Karpas-422 (cell line): Measurements from ENCODE around the gene SORCS2. TPM values are rescaled to one million over a fixed set of nuclear protein-coding genes. Genes with fewer than 3 reads are reported as not detected.

ENCODE experiments used
- DNase-seq: peaks from one replicate; pipeline ENCODE4 v3.0.0-alpha.2; 2015
- H2AFZ ChIP-seq: fragments of 200-600 bp; sonication (generic); 2 replicates; pipeline ENCODE4 v1.6.1; 2014; ENCODE audit warnings: antibody characterized with exemption, low read length, mixed read lengths
- H3K27ac ChIP-seq: fragments of 200-600 bp; sonication (generic); 2 replicates; pipeline ENCODE4 v1.5.1; 2014; ENCODE audit warnings: mild to moderate bottlenecking, low read length, moderate library complexity
- H3K27me3 ChIP-seq: fragments of 200-600 bp; sonication (generic); 2 replicates; pipeline ENCODE4 v1.6.1; 2014; ENCODE audit warnings: low read length, mixed read lengths
- H3K36me3 ChIP-seq: fragments of 200-600 bp; sonication (generic); 2 replicates; pipeline ENCODE4 v1.6.1; 2014; ENCODE audit warnings: low read length, mixed read lengths; ENCODE audit not compliant: insufficient read depth
- H3K4me1 ChIP-seq: fragments of 200-600 bp; sonication (generic); 2 replicates; pipeline ENCODE4 v1.6.1; 2014; ENCODE audit warnings: mild to moderate bottlenecking, low read length, mixed read lengths
- H3K4me2 ChIP-seq: fragments of 200-600 bp; sonication (generic); 2 replicates; pipeline ENCODE4 v1.6.1; 2014; ENCODE audit warnings: low read length, low read depth, mild to moderate bottlenecking; ENCODE audit not compliant: poor library complexity, severe bottlenecking
- H3K4me3 ChIP-seq: fragments of 200-600 bp; sonication (generic); 2 replicates; pipeline ENCODE4 v1.5.1; 2014; ENCODE audit warnings: mild to moderate bottlenecking, antibody characterized with exemption, low read length, mixed read lengths
- H3K79me2 ChIP-seq: fragments of 200-600 bp; sonication (generic); 2 replicates; pipeline ENCODE4 v1.6.1; 2014; ENCODE audit warnings: mild to moderate bottlenecking, low read length, mixed read lengths
- H3K9ac ChIP-seq: fragments of 200-600 bp; sonication (generic); 2 replicates; pipeline ENCODE4 v1.6.0; 2014; ENCODE audit warnings: low read length
- H3K9me2 ChIP-seq: fragments of 200-600 bp; sonication (generic), shearing (Covaris generic); replicated peaks from 2 replicates; pipeline ENCODE4 v1.6.0; 2014; ENCODE audit warnings: mild to moderate bottlenecking, low read length, moderate library complexity; ENCODE audit not compliant: insufficient read depth
- H3K9me3 ChIP-seq: fragments of 300-700, 200-600 bp; sonication (generic); 2 replicates; pipeline ENCODE4 v1.6.1; 2014; ENCODE audit warnings: low read length, mixed read lengths
- H4K20me1 ChIP-seq: fragments of 200-600 bp; sonication (generic); 2 replicates; pipeline ENCODE4 v1.6.1; 2014; ENCODE audit warnings: mild to moderate bottlenecking, antibody characterized with exemption, low read length, low read depth; ENCODE audit not compliant: insufficient read depth
- total RNA-seq: library from RNA; depleted of rRNA; stranded (reverse); fragments of >200 nt; shearing (Covaris generic); gene quantifications from 2 replicates; pipeline ENCODE4 v1.2.3, GENCODE V29; 2014; ENCODE audit warnings: low replicate concordance

SORCS2 gene
- total RNA-seq, 1 experiment from 2014 or later = not detected

DNA sequence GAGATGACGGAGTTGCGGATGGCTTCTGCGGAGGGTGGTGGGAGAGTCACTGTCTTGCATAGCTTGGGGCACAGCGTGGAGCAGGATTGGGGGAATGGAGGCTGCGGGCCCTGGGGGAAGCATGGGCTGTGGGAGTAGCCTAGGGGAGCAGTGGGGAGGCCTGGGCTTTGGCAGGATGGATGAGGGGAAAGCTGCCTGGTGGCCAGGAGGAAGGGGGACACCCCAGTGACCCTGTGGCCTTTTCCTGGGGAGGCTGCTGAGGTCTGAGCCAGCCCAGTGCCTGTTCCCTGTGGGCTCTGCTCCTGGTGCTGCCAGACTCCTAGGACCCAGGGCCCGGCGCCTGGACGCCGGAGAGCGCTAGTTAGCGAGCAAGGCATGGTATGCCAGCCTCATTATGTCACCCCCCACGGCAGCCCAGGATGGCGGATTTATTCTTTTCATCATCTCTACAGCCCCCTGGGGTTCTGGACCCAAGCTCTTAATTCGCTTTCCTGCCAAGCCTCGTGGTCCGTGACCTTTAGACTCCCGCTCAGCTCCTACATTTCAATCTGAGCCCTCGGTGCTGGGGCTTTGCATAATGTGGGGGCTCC, 39.8 kb downstream of the SORCS2 start:
- H3K9me3 ChIP-seq = no peaks in the 10 kb centered on the region
- H3K79me2 ChIP-seq = no peaks in the 10 kb centered on the region
- no peak overlapping the region for H3K27ac ChIP-seq
- H3K4me1 ChIP-seq = no peaks in the 10 kb centered on the region
- H3K4me3 ChIP-seq = no peak overlapping the region
- H3K27me3 ChIP-seq = no peaks in the 10 kb centered on the region; the same call in 1 of the 2 replicates
- no peak overlapping the region for H2AFZ ChIP-seq
- no peak overlapping the region for H3K4me2 ChIP-seq
- no peak for DNase-seq
- H4K20me1 ChIP-seq = no peaks in the 10 kb centered on the region
- H3K36me3 ChIP-seq = no peaks in the 10 kb centered on the region
- H3K9me2 ChIP-seq = no peaks in the 10 kb centered on the region
- H3K9ac ChIP-seq = no peak overlapping the region

DNA sequence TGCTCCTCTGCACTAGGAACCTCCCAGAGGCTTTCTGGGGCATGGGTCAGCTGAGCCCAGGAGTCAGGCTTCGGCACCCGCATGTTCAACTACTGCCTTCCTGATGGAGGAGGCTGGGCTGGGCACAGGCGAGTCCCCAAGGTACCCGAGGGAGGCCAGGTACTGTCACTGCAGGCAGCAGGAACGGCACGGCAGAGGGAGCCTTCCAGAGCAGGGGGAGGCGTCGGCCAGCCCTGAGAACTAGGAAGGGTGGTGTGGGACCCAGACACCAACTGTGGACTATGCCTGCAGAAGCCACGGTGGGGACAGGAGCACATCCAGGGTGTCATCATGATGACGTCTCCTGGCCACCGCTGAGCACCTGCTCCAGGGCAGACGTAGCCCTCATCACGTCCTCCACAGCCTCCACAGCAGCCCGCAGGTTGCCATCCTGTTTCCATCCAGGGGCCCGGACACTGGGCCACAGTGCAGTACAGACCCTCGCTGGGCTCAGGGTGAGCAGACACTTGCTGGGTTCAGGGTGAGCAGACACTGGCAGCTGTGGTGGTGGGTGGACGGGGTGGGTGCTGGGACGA, 40.8 kb downstream of the SORCS2 start:
- no peak overlapping the region for H3K27ac ChIP-seq
- H4K20me1 ChIP-seq = no peaks in the 10 kb centered on the region
- no peak overlapping the region for H3K4me3 ChIP-seq
- no peaks in the 10 kb centered on the region for H3K9me2 ChIP-seq
- no peaks in the 10 kb centered on the region; the same call in 1 of the 2 replicates for H3K27me3 ChIP-seq
- H3K9ac ChIP-seq = no peak overlapping the region
- no peaks in the 10 kb centered on the region for H3K36me3 ChIP-seq
- no peak overlapping the region for H2AFZ ChIP-seq
- H3K79me2 ChIP-seq = no peaks in the 10 kb centered on the region
- H3K9me3 ChIP-seq = no peaks in the 10 kb centered on the region; the same call in 1 of the 2 replicates
- no peak overlapping the region for H3K4me2 ChIP-seq
- H3K4me1 ChIP-seq = no peaks in the 10 kb centered on the region
- no peak for DNase-seq

DNA sequence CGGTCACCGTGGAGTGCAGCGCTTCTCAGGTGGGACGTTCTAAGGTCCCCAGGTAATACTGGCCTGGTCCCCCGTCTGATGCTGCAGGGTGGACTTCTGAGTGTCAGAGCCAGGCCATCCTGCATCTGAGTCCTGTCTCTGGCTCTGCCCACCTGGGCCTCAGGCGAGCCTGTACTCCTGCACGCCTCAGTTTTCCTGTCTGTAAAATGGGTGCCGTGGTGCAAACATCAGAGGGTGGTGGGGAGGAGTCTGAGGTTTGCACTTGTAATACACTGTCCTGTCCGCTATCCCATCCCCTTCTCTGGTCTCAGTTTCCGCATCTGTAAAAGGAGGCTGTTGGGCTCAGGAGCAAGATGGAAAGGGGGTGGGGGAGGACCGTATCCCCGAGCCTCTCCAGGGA, 41.3 kb downstream of the SORCS2 start:
- DNase-seq = no peak
- Histone ChIP-seq H4K20me1 (no peaks in the 10 kb centered on the region), H3K4me2 (no peak overlapping the region), H3K27me3 (peaks cover 3% of the 10 kb centered on the region; the same call in 1 of the 2 replicates), H3K27ac (no peak overlapping the region), H3K9ac (no peak overlapping the region), H3K36me3 (no peaks in the 10 kb centered on the region; the same call in 1 of the 2 replicates), H3K9me3 (peaks cover 3% of the 10 kb centered on the region; the same call in 1 of the 2 replicates), H2AFZ (no peak overlapping the region), H3K79me2 (no peaks in the 10 kb centered on the region), H3K4me3 (no peak overlapping the region), H3K9me2 (no peaks in the 10 kb centered on the region), H3K4me1 (no peaks in the 10 kb centered on the region)

DNA sequence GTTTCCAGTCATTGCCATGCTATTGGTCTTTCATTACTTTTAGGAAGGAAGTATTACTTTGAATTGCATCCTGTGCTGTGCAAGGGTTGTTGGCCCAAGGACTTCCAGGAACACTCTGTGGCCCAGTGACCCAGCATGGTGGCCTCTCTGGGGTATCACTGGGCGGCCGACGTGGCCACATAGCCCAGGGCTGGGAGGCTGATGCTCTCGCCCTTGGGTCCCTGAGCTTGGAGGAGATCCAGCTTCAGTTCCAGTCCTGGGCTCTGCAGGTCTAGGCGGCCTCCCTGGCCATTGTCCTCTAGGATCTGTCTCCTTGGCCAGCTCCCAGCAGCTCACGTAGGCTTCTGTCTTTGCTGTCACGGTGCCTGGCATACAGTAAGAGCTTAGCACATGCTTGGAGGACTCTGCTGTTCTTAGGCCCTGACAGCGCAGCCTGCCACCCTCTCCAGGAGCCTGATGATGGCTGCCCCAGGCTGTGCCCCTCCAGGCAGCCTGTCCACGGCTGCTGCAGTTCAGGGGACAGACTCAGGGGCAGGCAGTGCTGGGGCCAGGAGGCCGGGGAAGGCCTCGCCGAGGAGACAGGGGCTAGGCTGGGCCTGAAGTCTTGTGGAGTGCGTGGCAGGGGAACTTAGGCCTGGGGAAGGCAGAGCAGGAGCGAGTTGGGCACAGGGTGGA, 42.2 kb downstream of the SORCS2 start:
- Histone ChIP-seq H2AFZ (no peak overlapping the region), H3K4me2 (no peak overlapping the region)

DNA sequence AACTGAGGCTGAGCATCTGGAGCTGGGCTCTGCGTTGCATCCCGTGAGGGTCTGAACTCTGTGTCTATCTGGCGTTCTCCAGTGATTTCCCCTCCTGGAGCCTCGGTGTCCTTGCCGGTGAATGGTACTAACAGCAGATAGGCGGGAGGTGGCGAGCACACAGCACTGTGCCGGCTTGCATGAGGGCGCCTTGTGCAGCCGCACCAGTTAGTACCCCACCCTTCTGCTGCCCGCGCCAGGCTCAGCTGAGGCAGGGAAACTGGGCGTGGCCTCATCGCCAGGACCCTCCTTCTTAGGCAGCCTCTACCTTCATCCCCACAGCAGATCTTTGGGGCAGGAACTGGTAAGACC, 42.7 kb downstream of the SORCS2 start:
- Histone ChIP-seq H3K9me3 (peaks cover 6% of the 10 kb centered on the region; the same call in 1 of the 2 replicates), H3K9ac (no peak overlapping the region), H3K27me3 (peaks cover 3% of the 10 kb centered on the region; the same call in 1 of the 2 replicates), H3K4me2 (no peak overlapping the region), H3K79me2 (no peaks in the 10 kb centered on the region), H3K27ac (no peak overlapping the region), H3K36me3 (no peaks in the 10 kb centered on the region; the same call in 1 of the 2 replicates), H3K9me2 (no peaks in the 10 kb centered on the region), H3K4me1 (peaks cover 10% of the 10 kb centered on the region), H3K4me3 (no peak overlapping the region), H2AFZ (no peak overlapping the region), H4K20me1 (no peaks in the 10 kb centered on the region)
- DNase-seq = no peak

More for the DNA sequence above, 42.2 kb downstream of the SORCS2 start:
- Histone ChIP-seq H3K36me3 (no peaks in the 10 kb centered on the region; the same call in 1 of the 2 replicates), H3K4me3 (no peak overlapping the region), H4K20me1 (no peaks in the 10 kb centered on the region), H3K9ac (no peak overlapping the region), H3K27ac (no peak overlapping the region), H3K9me3 (peaks cover 6% of the 10 kb centered on the region; the same call in 1 of the 2 replicates), H3K27me3 (peaks cover 3% of the 10 kb centered on the region; the same call in 1 of the 2 replicates), H3K4me1 (peaks cover 5% of the 10 kb centered on the region), H3K9me2 (no peaks in the 10 kb centered on the region), H3K79me2 (no peaks in the 10 kb centered on the region)
- no peak for DNase-seq

DNA sequence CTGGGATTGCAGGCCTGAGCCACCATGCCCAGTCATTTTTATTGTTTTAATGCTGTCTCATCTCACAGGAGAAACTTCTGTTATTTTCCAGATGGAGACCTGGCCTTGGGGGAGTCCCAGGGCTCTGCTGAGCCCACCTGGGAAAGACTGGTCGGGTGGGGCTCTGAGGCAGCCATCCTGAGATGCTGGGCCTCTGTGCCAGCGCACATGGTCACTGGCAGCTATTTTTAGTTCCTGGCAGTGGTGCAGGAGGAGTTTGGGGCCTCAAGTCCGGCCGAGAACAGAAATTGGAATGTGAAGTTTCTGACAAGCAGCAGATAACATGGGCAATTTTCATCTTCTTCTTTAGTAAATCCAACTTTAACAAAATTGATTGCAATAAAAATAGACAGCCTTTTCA, 44.5 kb downstream of the SORCS2 start:
- H3K79me2 ChIP-seq = no peaks in the 10 kb centered on the region
- peaks cover 6% of the 10 kb centered on the region; the same call in 1 of the 2 replicates for H3K9me3 ChIP-seq
- H2AFZ ChIP-seq = no peak overlapping the region
- no peak overlapping the region for H3K27ac ChIP-seq
- no peak for DNase-seq
- no peak overlapping the region for H3K4me3 ChIP-seq
- H3K4me1 ChIP-seq = peaks cover 16% of the 10 kb centered on the region
- H3K27me3 ChIP-seq = peaks cover 6% of the 10 kb centered on the region; the same call in 1 of the 2 replicates
- H3K9me2 ChIP-seq = no peaks in the 10 kb centered on the region
- H3K9ac ChIP-seq = no peak overlapping the region
- H4K20me1 ChIP-seq = no peaks in the 10 kb centered on the region
- no peak overlapping the region for H3K4me2 ChIP-seq
- no peaks in the 10 kb centered on the region; the same call in 1 of the 2 replicates for H3K36me3 ChIP-seq

DNA sequence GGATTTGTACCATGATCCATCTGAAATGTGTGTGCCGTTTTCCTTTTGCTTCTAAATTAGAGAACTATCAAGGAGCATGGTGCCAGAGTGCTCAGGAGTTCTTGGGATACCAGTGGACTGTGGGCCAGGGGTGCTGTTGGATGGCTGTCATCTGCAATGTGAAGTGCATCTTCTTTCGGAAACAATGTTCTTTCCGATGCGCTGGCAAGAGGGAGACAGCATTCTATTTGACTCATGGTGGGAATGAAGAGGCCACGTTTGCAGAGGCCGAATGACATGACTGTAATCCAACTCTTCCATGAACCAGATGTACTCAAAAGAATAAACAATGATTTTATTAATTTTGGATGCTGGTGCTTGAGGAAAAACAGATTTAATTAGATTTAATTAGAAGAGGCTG, 45.5 kb downstream of the SORCS2 start:
- H3K4me2 ChIP-seq = no peak overlapping the region
- H3K9me2 ChIP-seq = no peaks in the 10 kb centered on the region
- no peaks in the 10 kb centered on the region for H3K79me2 ChIP-seq
- no peak for DNase-seq
- H3K36me3 ChIP-seq = no peaks in the 10 kb centered on the region; the same call in 1 of the 2 replicates
- no peaks in the 10 kb centered on the region for H4K20me1 ChIP-seq
- peaks cover 6% of the 10 kb centered on the region; the same call in 1 of the 2 replicates for H3K9me3 ChIP-seq
- no peak overlapping the region for H3K4me3 ChIP-seq
- no peak overlapping the region for H2AFZ ChIP-seq
- no peak overlapping the region for H3K27ac ChIP-seq
- H3K27me3 ChIP-seq = peaks cover 6% of the 10 kb centered on the region; the same call in 1 of the 2 replicates
- peaks cover 16% of the 10 kb centered on the region for H3K4me1 ChIP-seq
- H3K9ac ChIP-seq = no peak overlapping the region

DNA sequence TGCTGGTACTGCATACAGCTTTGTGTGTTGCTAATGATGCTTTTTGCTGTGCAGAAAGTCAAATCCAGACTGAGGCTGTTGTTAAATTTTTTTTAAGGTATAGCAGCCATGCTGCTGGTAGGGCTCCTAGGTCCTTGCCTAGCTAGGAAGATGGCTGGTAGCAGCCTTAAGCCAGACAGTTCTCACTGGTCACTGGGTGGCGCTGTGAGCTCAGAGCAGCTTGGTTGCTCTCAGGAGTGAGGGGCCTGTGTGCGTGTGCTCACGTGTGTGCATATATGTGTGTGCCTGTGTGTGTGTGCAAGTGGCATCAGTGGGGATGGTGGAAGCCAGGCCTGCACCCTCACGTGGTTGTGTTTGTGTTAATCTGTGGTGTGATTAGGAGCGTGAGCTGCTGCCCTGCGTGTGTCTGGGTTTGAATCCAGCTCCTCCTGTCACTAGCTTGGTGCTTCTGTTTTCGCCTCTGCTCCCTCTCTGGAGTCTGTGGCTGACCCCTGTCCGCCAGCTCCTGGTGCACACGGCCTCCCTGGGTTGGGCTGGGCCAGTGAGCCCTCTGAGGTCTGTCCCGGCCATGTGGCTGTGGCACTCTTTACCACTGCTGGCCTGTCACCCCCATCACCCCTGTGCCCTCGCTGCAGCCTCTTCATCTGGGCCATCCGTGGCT, 46.1 kb downstream of the SORCS2 start:
- H3K9me2 ChIP-seq = no peaks in the 10 kb centered on the region
- no peak overlapping the region for H2AFZ ChIP-seq
- H3K36me3 ChIP-seq = no peaks in the 10 kb centered on the region; the same call in 1 of the 2 replicates
- no peaks in the 10 kb centered on the region for H4K20me1 ChIP-seq
- H3K9ac ChIP-seq = no peak overlapping the region
- no peak overlapping the region for H3K27ac ChIP-seq
- H3K4me3 ChIP-seq = no peak overlapping the region
- peaks cover 6% of the 10 kb centered on the region; the same call in 1 of the 2 replicates for H3K27me3 ChIP-seq
- DNase-seq = peak; percentile 82
- peaks cover 16% of the 10 kb centered on the region for H3K4me1 ChIP-seq
- no peak overlapping the region for H3K4me2 ChIP-seq
- H3K79me2 ChIP-seq = no peaks in the 10 kb centered on the region
- H3K9me3 ChIP-seq = peaks cover 6% of the 10 kb centered on the region; the same call in 1 of the 2 replicates
